Suprapubic skin (tissue), 3 donors: ENCODE measurements around the gene CFAP20DC.

Experiments used
- POLR2AphosphoS5 ChIP-seq, 3 donors: sonication (generic); formaldehyde crosslinking; IDR thresholded peaks; one replicate each; pipeline ENCODE4 v1.6.1; 2017; ENCODE audit warnings: antibody characterized with exemption in 3 of 3
- TF ChIP-seq, protein P1 (sequence below), 2 donors: fragments of 200-600 bp in 1 of 2; fragments of 450-650 bp in 1 of 2; sonication (generic) in 1 of 2; IDR thresholded peaks; one replicate each; pipeline ENCODE4 v1.5.1; 2016 to 2019; ENCODE audit warnings: antibody characterized with exemption in 2 of 2, mild to moderate bottlenecking in 1 of 2, moderate library complexity in 1 of 2

DNA sequence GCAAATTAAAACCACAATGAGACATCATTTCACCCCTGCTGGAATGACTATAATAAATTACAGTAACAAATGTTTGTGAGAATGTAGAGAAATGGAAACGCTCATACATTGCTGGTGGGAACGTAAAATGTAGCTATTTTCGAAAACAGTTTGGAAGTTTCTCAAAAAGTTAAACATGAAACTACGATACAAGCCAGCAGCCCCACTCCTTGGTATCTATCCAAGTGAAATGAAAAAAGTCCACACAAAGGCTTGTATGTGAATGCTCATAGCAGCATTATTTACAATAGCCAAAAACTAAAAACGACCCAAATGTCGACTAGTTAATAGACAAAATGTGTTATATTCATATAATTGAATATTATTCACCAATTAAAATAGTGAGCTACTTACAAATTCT lies 22.9 kb upstream of the CFAP20DC start:
- no peak for TF ChIP-seq POLR2AphosphoS5 (IDR thresholded peaks at IDR 0.05)
- TF ChIP-seq, protein P1, sequence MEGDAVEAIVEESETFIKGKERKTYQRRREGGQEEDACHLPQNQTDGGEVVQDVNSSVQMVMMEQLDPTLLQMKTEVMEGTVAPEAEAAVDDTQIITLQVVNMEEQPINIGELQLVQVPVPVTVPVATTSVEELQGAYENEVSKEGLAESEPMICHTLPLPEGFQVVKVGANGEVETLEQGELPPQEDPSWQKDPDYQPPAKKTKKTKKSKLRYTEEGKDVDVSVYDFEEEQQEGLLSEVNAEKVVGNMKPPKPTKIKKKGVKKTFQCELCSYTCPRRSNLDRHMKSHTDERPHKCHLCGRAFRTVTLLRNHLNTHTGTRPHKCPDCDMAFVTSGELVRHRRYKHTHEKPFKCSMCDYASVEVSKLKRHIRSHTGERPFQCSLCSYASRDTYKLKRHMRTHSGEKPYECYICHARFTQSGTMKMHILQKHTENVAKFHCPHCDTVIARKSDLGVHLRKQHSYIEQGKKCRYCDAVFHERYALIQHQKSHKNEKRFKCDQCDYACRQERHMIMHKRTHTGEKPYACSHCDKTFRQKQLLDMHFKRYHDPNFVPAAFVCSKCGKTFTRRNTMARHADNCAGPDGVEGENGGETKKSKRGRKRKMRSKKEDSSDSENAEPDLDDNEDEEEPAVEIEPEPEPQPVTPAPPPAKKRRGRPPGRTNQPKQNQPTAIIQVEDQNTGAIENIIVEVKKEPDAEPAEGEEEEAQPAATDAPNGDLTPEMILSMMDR (IDR thresholded peaks at IDR 0.05): no peak
